GM18870 (cell line): ENCODE measurements around the gene VSIG1.

Source experiments
- ATAC-seq: cut with Tn5 transposase; IDR thresholded peaks from one replicate; pipeline ENCODE4 v1.9.1; 2021; ENCODE audit warnings: moderate library complexity; ENCODE audit not compliant: unreplicated experiment

Gene VSIG1

GRCh38 chrX:108064001-108064400 lies 19.1 kb downstream of the VSIG1 start:
- ATAC-seq, result no peak

- ATAC-seq, result peak; percentile 65
Observed at GRCh38 chrX:108064613-108065012, 19.7 kb downstream of the VSIG1 start.

GRCh38 chrX:108068121-108068520 lies 23.3 kb downstream of the VSIG1 start:
- ATAC-seq, result no peak

- no peak for ATAC-seq
Observed at GRCh38 chrX:108070891-108071290, 26.0 kb downstream of the VSIG1 start.

- no peak for ATAC-seq
Observed at GRCh38 chrX:108071578-108071977, 26.7 kb downstream of the VSIG1 start.

- no peak for ATAC-seq
Observed at GRCh38 chrX:108072746-108073145, 27.9 kb downstream of the VSIG1 start.

- no peak for ATAC-seq
Observed at GRCh38 chrX:108081110-108081509, 36.2 kb downstream of the VSIG1 start.

GRCh38 chrX:108087792-108088191 lies 42.9 kb downstream of the VSIG1 start:
- no peak for ATAC-seq

- ATAC-seq, result no peak
Observed at GRCh38 chrX:108088511-108088910, 43.6 kb downstream of the VSIG1 start.

GRCh38 chrX:108090491-108091263 lies 45.8 kb downstream of the VSIG1 start:
- peak; percentile 7 for ATAC-seq

GRCh38 chrX:108091264-108091877 lies 46.5 kb downstream of the VSIG1 start, which contains the start of the genes ATG4A and PSMD10:
ATG4A (plus strand) TSS chrX:108091778; CDS start chrX:108091827, 49 bp downstream.
PSMD10 (minus strand) TSS chrX:108091542; CDS start chrX:108091520, 22 bp downstream.
- ATAC-seq, result peak; percentile 94

GRCh38 chrX:108091878-108092291 lies 47.0 kb downstream of the VSIG1 start:
- peak; percentile 29 for ATAC-seq

GRCh38 chrX:108097380-108097779 lies 52.5 kb downstream of the VSIG1 start:
- no peak for ATAC-seq

- no peak for ATAC-seq
Observed at GRCh38 chrX:108105473-108105872, 60.6 kb downstream of the VSIG1 start.

GRCh38 chrX:108114541-108114940 lies 69.7 kb downstream of the VSIG1 start:
- no peak for ATAC-seq

- ATAC-seq, result no peak
Observed at GRCh38 chrX:108117988-108118387, 73.1 kb downstream of the VSIG1 start.

GRCh38 chrX:108121291-108121690 lies 76.4 kb downstream of the VSIG1 start:
- no peak for ATAC-seq

GRCh38 chrX:108122748-108123147 lies 77.9 kb downstream of the VSIG1 start:
- no peak for ATAC-seq

GRCh38 chrX:108123591-108124366 lies 78.9 kb downstream of the VSIG1 start:
- no peak for ATAC-seq

- no peak for ATAC-seq
Observed at GRCh38 chrX:108126661-108127060, 81.8 kb downstream of the VSIG1 start.

- ATAC-seq, result no peak
Observed at GRCh38 chrX:108127152-108127551, 82.3 kb downstream of the VSIG1 start.
